Fibroblast of skin of left biceps (primary cell): Measurements from ENCODE around the gene ATF4.
A peak's percentile ranks its signal among the peaks of the same experiment; 100 is the strongest.

Experiments used
- DNase-seq, 2 experiments: peaks; one replicate each; pipeline ENCODE4 v3.0.0-alpha.2; 2013; ENCODE audit warnings: low read depth in 2 of 2

Gene ATF4

GRCh38 chr22:39528080-39528661 is 7.8 kb downstream of the ATF4 start:
- no peak for DNase-seq

DNA sequence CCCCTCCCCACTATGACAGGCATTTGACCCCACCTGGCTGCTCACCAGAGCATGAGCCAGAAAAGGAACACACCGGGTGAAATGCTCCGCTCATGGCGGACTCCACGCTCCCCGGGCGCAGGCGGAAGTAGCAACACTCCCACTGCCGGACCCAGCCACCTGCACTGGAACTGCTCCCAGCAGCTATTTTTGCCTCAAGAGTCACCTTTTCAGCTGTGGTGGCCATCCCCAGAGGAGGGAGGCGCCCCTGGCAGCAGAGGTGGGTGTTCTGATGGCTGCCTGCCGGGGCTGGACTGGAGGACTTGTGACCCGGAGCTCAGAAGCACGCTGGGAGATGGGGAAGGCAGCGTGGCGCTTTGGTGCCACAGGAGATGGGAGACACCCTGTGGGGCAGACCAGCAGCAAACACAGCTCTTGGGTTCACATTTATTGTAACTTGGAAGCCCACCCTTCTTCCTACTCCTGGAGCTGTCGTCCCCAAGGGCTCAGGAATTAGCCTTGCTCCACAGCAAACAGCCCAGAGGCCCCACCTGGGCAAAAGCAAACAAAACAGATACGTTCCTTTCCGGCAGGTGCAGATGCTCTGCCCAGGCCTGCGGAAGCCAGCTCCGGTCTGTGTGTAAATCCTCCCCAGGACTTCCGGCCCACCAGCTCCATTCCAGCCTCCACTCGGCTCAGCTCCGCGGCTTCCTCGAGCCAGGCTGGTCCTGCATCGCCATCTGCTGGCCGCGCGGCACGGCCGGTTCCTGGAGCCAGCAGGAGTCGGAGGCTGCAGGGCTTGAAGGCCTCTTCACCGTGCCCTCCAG is 8.5 kb downstream of the ATF4 start:
- peak; percentile 65 to 71 for DNase-seq

DNA sequence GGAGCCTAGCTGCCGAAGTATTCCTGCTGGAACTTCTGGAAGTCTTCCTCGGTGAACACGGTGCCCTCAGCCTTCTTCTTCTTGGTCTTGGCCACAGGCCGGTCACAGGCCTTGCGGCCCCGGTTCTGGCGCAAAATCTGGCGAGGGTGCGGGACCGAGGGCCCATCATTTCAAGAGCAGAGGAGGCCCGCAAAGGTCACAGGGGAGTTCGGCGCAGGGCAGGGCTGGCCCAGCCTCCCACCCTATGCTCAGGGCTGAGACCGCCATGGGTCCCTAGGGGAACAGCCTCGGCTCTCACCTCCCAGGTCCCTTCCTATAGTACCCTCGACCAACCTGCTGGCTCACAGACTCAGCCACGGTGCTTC is 9.1 kb downstream of the ATF4 start:
- DNase-seq, result no peak

DNA sequence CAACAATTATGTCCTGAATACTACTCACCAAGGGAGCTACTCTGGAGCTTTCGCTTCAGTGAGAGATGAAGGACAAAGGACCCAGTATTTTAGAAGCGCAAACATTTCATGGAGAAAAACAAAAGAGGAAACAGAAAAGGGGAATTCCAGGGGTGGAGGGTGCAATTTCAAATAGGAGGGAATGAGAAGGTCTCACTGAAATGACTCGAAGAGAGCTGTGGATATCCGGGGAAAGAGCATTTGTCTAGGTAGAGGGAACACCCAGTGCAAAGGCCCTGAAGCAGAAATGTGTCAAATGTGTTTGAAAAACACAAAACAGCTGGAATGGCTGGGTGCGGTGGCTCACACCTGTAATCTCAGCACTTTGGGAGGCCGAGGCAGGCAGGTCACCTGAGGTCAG is 9.8 kb downstream of the ATF4 start:
- DNase-seq, result no peak

DNA sequence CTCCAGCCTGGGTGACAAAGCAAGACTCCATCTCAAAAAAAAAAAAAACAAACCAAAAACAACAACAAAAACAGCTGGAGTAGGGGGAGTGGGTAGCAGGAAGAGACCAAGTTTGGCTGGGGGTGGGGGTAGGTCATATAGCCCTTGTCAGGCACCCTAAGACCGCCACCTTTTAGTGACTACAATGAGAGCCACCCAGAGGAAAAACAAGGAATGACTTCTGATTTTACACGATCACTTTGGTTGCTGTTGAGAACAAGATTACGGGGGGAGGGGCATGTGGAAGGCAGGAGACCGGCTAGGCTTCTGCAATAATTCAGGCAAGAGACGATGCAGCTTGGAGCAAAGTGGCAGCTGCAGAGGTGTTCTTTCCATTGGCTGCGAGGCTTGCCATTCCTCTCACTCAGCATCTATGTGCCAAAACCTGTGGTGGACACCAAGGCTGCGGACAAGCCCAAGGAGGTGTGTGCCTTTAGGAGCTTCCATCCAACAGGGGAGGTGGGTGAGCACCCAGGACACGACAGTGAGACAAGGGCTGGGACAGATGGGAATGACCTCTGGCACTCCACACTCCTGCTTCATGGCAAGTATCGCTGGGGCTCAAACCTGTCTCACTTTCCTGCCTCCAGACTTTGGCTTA is 10.4 kb downstream of the ATF4 start:
- no peak for DNase-seq

DNA sequence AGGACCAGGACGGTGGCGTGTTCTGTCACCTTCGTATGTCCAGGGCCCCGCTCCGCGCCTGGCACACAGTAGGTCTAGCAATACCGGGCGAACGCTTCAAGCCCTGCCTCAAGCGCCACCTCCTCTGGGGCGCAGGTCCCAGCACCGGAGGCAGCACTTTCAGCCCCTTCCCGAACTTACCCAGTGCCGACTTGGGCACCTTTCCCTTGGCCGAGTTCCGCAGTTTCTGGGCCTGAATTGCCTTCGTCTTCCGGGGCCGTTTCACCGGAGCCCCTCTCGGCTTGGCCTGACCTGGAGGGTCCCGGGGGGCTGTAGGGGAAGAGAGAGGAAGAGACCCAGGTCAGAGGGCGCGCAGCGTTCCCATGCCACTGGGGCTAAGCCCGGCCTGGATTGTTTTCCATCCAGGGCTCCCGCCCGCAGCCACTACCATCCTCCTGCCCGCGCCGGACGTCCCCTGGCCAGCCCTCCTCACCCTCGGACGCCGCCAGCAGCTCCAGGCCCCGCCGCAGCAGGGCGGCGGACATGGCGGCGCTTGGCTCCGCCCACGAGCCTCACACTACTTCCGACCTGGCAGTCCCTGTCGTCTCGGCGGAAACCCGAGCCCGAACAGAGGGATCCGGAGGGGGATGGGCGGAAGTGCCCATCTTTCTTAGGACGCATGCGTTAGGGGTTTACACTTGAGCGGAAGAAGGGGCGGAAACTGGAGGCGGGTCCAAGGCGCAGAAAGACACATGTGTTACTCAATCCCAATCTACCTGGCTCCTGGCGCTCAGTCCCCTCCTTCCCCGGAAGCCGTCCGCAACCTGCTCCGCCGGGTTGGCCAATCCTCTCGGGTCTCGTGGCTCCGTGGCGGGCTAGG is 12.1 kb downstream of the ATF4 start, which contains the start of gene RPS19BP1:
Gene RPS19BP1 (minus strand): TSS at position 534 of the 859 bp plus-strand sequence. CDS start 10 bp downstream, at position 524.
- peak; percentile 97 to 98 for DNase-seq

- no peak for DNase-seq
These were observed 13.7 kb downstream of the ATF4 start for GRCh38 chr22:39534092-39534506.

- peak in 1 of 2 experiments; percentile 38 for DNase-seq
These were observed 14.4 kb downstream of the ATF4 start for GRCh38 chr22:39534591-39535356.

GRCh38 chr22:39535357-39535725 is 15.0 kb downstream of the ATF4 start:
- no peak for DNase-seq

DNA sequence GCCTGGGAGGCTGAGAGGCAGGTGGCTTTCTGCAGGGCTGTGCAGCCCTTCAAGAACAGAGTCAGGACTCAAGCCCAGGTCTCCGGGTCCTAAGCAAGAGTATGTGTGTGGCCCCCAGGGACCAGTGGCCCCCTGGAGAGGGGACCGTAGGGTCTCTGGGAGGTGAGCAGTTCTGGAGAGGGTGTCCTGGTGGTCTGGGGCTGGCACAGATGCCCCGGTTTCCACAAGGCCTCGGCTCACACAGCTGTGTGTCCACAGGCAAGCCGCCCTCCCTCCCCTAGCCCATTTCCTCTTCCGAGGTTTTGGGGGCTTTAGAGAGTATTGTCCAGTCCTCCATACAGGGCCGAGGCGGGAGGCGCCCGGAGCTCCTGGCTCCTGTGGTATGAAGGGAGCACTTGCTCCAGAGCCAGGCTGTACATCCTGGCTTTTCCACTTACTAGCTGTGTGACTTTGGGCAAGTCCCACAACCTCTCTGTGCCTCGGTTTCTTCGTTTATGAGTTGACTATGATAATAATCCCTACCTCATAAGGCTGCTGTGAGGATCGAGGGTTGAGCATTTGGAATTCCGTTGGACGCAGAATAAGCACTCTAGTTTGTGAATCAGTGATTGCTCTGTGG is 15.6 kb downstream of the ATF4 start:
- no peak for DNase-seq

- DNase-seq, result no peak
These were observed 16.3 kb downstream of the ATF4 start for GRCh38 chr22:39536711-39537110.

DNA sequence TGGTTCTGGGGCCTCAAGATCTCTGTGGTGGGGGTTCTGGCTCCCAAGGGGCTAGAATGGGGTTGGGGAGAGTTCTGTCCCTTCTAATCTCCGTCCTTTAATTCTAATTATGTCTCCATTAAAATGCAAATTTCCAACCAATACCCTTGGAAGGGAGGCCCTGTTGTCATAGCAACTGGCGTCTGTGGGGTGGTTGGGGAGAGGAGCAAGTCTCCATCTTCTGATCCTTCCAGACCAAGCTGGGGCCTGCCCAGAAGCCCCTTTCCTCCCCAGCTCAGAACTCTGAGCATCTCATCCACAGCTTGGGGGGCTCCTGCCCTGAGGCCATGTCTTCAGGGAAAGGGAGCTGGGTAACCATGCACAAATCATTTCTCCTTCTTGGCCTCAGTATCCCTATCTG is 17.6 kb downstream of the ATF4 start:
- DNase-seq, result no peak

DNA sequence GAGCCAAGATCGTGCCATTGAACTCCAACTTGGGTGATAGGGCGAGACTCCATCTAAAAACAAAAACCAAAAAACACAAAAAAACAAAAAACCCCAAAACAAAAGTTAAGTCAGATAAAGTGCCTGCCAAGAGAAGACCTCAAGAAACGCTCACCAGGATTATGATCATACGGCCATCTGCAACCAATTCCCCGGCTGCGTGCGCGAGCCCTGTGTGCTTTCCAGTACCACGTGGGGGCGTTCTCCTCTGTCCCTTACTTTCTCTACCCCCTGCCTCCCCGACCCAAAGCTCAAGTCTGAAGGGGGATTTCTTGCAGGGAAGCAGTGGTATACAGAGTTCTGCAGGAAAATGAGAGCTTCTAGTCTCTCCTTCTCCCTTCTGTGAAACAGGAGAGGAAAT is 22.7 kb downstream of the ATF4 start:
- DNase-seq, result no peak

DNA sequence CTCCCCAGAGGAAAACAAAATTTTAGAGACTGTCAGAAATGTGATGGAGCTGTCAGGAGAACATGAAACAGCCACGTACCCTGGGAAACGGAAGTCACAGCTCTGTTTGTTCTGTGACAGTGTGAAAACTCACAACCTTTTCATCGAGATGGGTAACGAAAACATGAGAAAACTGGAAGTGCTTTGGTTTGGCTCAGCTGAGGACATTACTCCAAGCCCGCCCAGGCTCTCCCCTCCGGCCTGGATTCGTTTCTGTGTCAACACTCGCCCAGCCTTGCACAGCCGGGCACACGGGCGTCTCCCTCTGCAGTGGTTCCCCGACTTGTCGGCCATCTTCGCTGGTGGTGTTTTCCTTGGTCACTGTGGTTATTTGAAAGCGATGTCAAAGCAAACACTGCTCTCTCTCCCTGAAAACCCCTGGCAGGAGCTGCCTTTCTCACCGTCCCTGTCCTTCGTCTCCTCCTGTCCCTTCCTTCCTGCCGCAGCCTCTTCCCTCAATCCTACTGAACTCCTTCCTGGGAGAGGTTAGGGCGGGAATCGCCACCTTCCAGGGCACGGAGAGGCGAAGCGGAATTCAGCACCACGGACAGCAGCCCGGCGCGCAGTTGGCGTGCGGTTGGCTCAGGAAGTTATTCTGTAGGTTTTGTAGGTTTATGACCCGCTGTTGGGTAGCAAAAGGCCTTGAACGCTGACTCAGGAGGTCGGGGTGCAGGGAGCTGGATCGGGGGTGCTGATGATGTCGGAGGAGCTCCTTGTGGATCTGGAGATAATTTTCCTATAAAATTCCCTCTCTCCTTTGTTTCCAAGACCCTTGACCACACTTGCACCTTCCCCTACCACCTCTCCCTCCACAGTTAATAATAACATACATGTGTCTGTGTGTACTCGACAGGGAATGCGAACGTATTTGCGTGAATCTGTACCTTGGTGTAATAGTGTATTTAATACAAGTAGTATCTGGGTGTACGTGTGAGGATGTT is 25.3 kb downstream of the ATF4 start:
- no peak for DNase-seq

GRCh38 chr22:39546889-39547586 is 26.7 kb downstream of the ATF4 start:
- no peak for DNase-seq

DNA sequence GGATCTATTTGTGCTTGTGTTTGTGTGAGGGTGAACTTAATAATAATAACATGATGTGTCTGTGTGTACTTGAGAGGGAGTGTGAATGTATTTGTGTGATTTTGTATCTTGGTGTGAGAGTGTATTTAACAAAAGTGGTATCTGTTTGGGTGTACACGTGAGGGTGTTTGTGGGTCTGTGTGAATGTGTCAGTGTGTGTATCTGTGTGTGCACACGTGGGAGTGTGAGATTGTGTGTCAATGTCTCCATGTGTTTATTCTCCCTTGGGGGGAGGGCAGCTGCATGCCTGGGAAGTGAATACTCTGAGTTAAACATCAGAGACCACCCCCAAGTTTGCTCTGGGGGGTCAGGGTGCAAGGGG is 27.2 kb downstream of the ATF4 start:
- DNase-seq, result no peak

DNA sequence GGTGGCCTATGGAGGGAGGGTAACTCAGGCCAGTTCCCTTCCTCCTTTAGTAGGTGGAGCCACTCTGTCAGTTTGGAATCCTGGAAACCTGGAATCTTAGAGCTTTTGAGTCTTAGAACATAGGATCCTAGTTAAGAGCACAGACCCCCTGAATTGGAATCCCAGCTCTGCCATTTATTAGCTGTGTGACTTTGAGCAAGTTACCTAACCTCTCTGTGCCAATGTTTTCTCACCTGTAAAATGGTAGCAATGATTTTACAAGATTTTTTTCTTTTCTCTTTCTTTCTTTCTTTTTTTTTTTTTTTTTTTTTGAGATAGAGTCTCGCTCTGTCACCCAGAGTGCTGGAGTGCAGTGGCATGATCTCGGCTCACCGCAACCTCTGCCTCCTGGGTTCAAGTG is 33.1 kb downstream of the ATF4 start:
- DNase-seq, result no peak

DNA sequence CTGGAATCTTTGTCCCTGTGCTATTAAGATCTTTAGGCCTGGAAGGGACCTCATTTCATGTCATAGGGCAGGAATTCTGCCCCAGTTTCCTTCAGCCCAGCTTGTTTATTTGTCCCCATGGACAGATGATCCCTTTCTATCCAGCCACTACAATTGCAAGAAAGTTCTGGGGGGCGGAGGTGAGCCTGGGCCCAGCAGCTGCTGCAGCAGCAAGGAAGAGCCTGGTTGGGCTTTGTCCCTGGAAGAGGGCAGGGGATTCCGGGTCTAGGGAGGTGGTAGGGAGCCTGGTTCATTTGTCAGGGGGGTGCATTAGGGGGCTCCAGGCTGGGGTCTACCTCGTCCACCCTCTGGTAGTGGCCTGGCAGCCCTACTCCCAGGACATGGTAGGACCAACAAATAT is 33.8 kb downstream of the ATF4 start:
- DNase-seq, result no peak
